ENCODE results near the gene MAP3K14. TPM values are rescaled to one million over a fixed set of nuclear protein-coding genes. Genes with fewer than 3 reads are reported as not detected.

MAP3K14 gene
- total RNA-seq, 1 experiment from 2014 or later = 1.3 TPM

- no peak for DNase-seq (ENCODE audit: low read depth, low spot score)
- in situ Hi-C loops (cut with HindIII; ENCODE audit: low pct_unique_long_range_greater_than_20kb, low sequenced_read_pairs) = no loop called here
Measured at GRCh38 chr17:45292696-45293412, 24.0 kb downstream of the MAP3K14 start.

GRCh38 chr17:45291171-45291805 lies 25.5 kb downstream of the MAP3K14 start:
- in situ Hi-C loops (cut with HindIII; ENCODE audit: low pct_unique_long_range_greater_than_20kb, low sequenced_read_pairs) = no loop called here
- no peak for DNase-seq (ENCODE audit: low read depth, low spot score)

- in situ Hi-C loops (cut with HindIII; ENCODE audit: low pct_unique_long_range_greater_than_20kb, low sequenced_read_pairs) = no loop called here
- no peak for DNase-seq (ENCODE audit: low read depth, low spot score)
Measured at GRCh38 chr17:45290269-45290765, 26.5 kb downstream of the MAP3K14 start.

GRCh38 chr17:45289301-45290268 lies 27.2 kb downstream of the MAP3K14 start:
- in situ Hi-C loops (cut with HindIII; ENCODE audit: low pct_unique_long_range_greater_than_20kb, low sequenced_read_pairs) = no loop called here
- no peak for DNase-seq (ENCODE audit: low read depth, low spot score)

- in situ Hi-C loops (cut with HindIII; ENCODE audit: low pct_unique_long_range_greater_than_20kb, low sequenced_read_pairs) = no loop called here
- DNase-seq (ENCODE audit: low read depth, low spot score) = no peak
Measured at GRCh38 chr17:45288825-45289224, 28.0 kb downstream of the MAP3K14 start.

- DNase-seq (ENCODE audit: low read depth, low spot score) = no peak
- in situ Hi-C loops (cut with HindIII; ENCODE audit: low pct_unique_long_range_greater_than_20kb, low sequenced_read_pairs) = no loop called here
Measured at GRCh38 chr17:45287526-45288500, 29.0 kb downstream of the MAP3K14 start.

- in situ Hi-C loops (cut with HindIII; ENCODE audit: low pct_unique_long_range_greater_than_20kb, low sequenced_read_pairs) = no loop called here
- no peak for DNase-seq (ENCODE audit: low read depth, low spot score)
Measured at GRCh38 chr17:45286286-45286685, 30.5 kb downstream of the MAP3K14 start.

GRCh38 chr17:45284176-45285140 lies 32.4 kb downstream of the MAP3K14 start:
- peak; percentile 48 for DNase-seq (ENCODE audit: low read depth, low spot score)
- in situ Hi-C loops (cut with HindIII; ENCODE audit: low pct_unique_long_range_greater_than_20kb, low sequenced_read_pairs) = no loop called here

GRCh38 chr17:45283711-45284110 lies 33.1 kb downstream of the MAP3K14 start:
- in situ Hi-C loops (cut with HindIII; ENCODE audit: low pct_unique_long_range_greater_than_20kb, low sequenced_read_pairs) = no loop called here
- no peak for DNase-seq (ENCODE audit: low read depth, low spot score)

- DNase-seq (ENCODE audit: low read depth, low spot score) = no peak
- in situ Hi-C loops (cut with HindIII; ENCODE audit: low pct_unique_long_range_greater_than_20kb, low sequenced_read_pairs) = no loop called here
Measured at GRCh38 chr17:45282683-45283644, 33.9 kb downstream of the MAP3K14 start.

GRCh38 chr17:45279898-45280297 lies 36.9 kb downstream of the MAP3K14 start:
- in situ Hi-C loops (cut with HindIII; ENCODE audit: low pct_unique_long_range_greater_than_20kb, low sequenced_read_pairs) = no loop called here
- no peak for DNase-seq (ENCODE audit: low read depth, low spot score)

GRCh38 chr17:45277992-45278391 lies 38.8 kb downstream of the MAP3K14 start:
- in situ Hi-C loops (cut with HindIII; ENCODE audit: low pct_unique_long_range_greater_than_20kb, low sequenced_read_pairs) = no loop called here
- no peak for DNase-seq (ENCODE audit: low read depth, low spot score)

GRCh38 chr17:45277216-45277849 lies 39.5 kb downstream of the MAP3K14 start:
- peak; percentile 94 for DNase-seq (ENCODE audit: low read depth, low spot score)
- in situ Hi-C loops (cut with HindIII; ENCODE audit: low pct_unique_long_range_greater_than_20kb, low sequenced_read_pairs) = no loop called here

- no peak for DNase-seq (ENCODE audit: low read depth, low spot score)
- in situ Hi-C loops (cut with HindIII; ENCODE audit: low pct_unique_long_range_greater_than_20kb, low sequenced_read_pairs) = no loop called here
Measured at GRCh38 chr17:45276031-45276430, 40.8 kb downstream of the MAP3K14 start.

- no peak for DNase-seq (ENCODE audit: low read depth, low spot score)
- in situ Hi-C loops (cut with HindIII; ENCODE audit: low pct_unique_long_range_greater_than_20kb, low sequenced_read_pairs) = no loop called here
Measured at GRCh38 chr17:45274033-45274432, 42.8 kb downstream of the MAP3K14 start.
